GM12801 (cell line): ENCODE measurements around the gene CNOT6.

Source experiments
- CTCF ChIP-seq: IDR thresholded peaks from one replicate; pipeline ENCODE4 v1.5.1; 2011; ENCODE audit warnings: control low read depth; ENCODE audit not compliant: insufficient read length; ENCODE audit errors: extremely low read depth

CNOT6 gene

GRCh38 chr5:180598797-180599589 is 104.8 kb downstream of the CNOT6 start:
- no peak for TF ChIP-seq CTCF

GRCh38 chr5:180599590-180599914 is 105.4 kb downstream of the CNOT6 start:
- no peak for TF ChIP-seq CTCF

GRCh38 chr5:180599981-180600553 is 105.9 kb downstream of the CNOT6 start:
- TF ChIP-seq CTCF, result no peak

GRCh38 chr5:180600554-180601041 is 106.4 kb downstream of the CNOT6 start:
- TF ChIP-seq CTCF, result no peak

- TF ChIP-seq CTCF, result no peak
Observed at GRCh38 chr5:180601591-180602480, 107.7 kb downstream of the CNOT6 start.

GRCh38 chr5:180602481-180603075 is 108.4 kb downstream of the CNOT6 start:
- no peak for TF ChIP-seq CTCF
